Articular chondrocyte of knee joint (primary cell): Measurements from ENCODE around the gene IFT25. TPM values are rescaled to one million over a fixed set of nuclear protein-coding genes. Genes with fewer than 3 reads are reported as not detected.

Experiments
- total RNA-seq: library from RNA; depleted of rRNA; stranded (reverse); fragments of >200 nt; gene quantifications from 2 replicates; pipeline ENCODE4 v1.2.3, GENCODE V29; 2012

The IFT25 gene
- total RNA-seq, result 33.3 and 35.2 TPM in 2 replicates

GRCh38 chr1:53945433-53946251, at the start of gene IFT25:
IFT25 (minus strand) TSS chr1:53945699; CDS start chr1:53940082, 5,617 bp downstream.

GRCh38 chr1:53946252-53947171, 1.0 kb upstream of the IFT25 start, which contains the start of gene LRRC42:
LRRC42 (plus strand) TSS chr1:53946350; CDS start chr1:53952000, 5,650 bp downstream.

GRCh38 chr1:53893999-53894636, 51.4 kb downstream of the IFT25 start, which contains the start of gene DIO1:
DIO1 (plus strand) TSS chr1:53894187; CDS start chr1:53894211, 24 bp downstream.

GRCh38 chr1:53889304-53890298, 55.9 kb downstream of the IFT25 start, which contains the start of gene YIPF1:
YIPF1 (minus strand) TSS chr1:53889797; CDS start chr1:53888937, 860 bp downstream.

Other genes with a start within 250 kb of the IFT25 start
- gene GLIS1, start 206.5 kb downstream of the IFT25 start, total RNA-seq, result 2.9 and 3.8 TPM in 2 replicates
- gene NDC1, start 107.4 kb downstream of the IFT25 start, total RNA-seq, result 18.3 and 21.8 TPM in 2 replicates
- gene YIPF1, start 55.9 kb downstream of the IFT25 start, total RNA-seq, result 23.8 and 24.8 TPM in 2 replicates
- gene DIO1, start 51.5 kb downstream of the IFT25 start, total RNA-seq, result not detected in 2 replicates
- 27.3 and 33.7 TPM in 2 replicates for gene LRRC42, start 651 bp upstream of the IFT25 start, total RNA-seq
- gene LDLRAD1, start 72.5 kb upstream of the IFT25 start, total RNA-seq, result not detected in 2 replicates
- gene TMEM59, start 107.5 kb upstream of the IFT25 start, total RNA-seq, result 377 and 462 TPM in 2 replicates
- gene TCEANC2, start 107.9 kb upstream of the IFT25 start, total RNA-seq, result 4.1 and 4.8 TPM in 2 replicates
- gene CDCP2, start 207.3 kb upstream of the IFT25 start, total RNA-seq, result not detected in 2 replicates